ENCODE data around the gene HAPSTR1. TPM values are rescaled to one million over a fixed set of nuclear protein-coding genes. Genes with fewer than 3 reads are reported as not detected.

HAPSTR1 gene
- total RNA-seq, 1 donor from 2014 or later = 143 TPM

DNA sequence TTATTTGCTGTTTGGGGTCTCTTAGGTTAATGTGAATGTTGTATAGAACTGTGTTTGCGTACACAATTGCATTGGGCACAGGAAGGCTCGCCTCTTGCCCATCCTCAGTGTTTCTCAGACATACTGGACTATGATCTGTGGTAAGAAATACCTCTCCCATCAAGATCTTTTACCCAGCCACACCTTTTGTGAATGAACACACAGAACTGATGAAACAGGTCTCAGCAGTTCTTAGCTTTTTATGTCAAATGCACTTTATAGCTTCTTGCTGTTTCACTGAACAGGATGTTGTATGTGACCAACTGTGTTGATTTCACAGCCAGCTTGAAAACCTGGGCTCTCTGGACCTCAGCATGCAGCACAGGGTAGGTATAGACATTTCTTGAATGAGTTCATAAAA lies 31.5 kb downstream of the HAPSTR1 start:
- H3K4me1 Mint-ChIP-seq (ENCODE audit: low read depth, unreplicated experiment) = peaks cover 11% of the 10 kb centered on the region
- TF ChIP-seq, protein P1, sequence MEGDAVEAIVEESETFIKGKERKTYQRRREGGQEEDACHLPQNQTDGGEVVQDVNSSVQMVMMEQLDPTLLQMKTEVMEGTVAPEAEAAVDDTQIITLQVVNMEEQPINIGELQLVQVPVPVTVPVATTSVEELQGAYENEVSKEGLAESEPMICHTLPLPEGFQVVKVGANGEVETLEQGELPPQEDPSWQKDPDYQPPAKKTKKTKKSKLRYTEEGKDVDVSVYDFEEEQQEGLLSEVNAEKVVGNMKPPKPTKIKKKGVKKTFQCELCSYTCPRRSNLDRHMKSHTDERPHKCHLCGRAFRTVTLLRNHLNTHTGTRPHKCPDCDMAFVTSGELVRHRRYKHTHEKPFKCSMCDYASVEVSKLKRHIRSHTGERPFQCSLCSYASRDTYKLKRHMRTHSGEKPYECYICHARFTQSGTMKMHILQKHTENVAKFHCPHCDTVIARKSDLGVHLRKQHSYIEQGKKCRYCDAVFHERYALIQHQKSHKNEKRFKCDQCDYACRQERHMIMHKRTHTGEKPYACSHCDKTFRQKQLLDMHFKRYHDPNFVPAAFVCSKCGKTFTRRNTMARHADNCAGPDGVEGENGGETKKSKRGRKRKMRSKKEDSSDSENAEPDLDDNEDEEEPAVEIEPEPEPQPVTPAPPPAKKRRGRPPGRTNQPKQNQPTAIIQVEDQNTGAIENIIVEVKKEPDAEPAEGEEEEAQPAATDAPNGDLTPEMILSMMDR (IDR thresholded peaks at IDR 0.05; ENCODE audit: partially characterized antibody, unreplicated experiment) = no peak
- no peak overlapping the region for H3K27ac Mint-ChIP-seq (ENCODE audit: unreplicated experiment)
- no peaks in the 10 kb centered on the region for H3K36me3 Mint-ChIP-seq (ENCODE audit: unreplicated experiment)
- no peaks in the 10 kb centered on the region for H3K27me3 Mint-ChIP-seq (ENCODE audit: unreplicated experiment)
- H3K4me3 Mint-ChIP-seq (ENCODE audit: unreplicated experiment) = no peak overlapping the region
- H3K9me3 Mint-ChIP-seq (ENCODE audit: unreplicated experiment) = peaks cover 1% of the 10 kb centered on the region
- DNase-seq = no peak

DNA sequence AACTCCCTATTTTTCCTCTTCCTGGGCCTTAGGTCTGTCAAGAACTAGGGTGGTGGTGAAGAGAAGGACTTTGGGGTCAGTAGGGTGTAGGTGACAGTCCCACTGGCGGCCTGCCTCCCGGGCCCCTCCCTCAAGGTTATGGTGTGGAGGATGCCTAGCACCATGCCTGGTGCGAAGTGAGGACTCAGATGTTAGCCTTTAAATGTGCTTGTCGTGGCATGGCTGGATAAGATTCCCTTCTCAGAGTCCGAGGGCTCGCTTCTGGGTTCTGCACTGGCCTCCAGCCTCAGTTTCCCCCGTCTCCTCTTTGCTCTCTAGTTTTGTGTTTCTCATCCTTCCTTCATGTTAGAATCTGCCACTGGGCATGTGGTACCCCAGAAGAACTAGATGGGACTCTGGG lies 32.0 kb downstream of the HAPSTR1 start:
- peaks cover 11% of the 10 kb centered on the region for H3K4me1 Mint-ChIP-seq (ENCODE audit: low read depth, unreplicated experiment)
- DNase-seq = no peak
- no peak overlapping the region for H3K4me3 Mint-ChIP-seq (ENCODE audit: unreplicated experiment)
- H3K9me3 Mint-ChIP-seq (ENCODE audit: unreplicated experiment) = peaks cover 1% of the 10 kb centered on the region
- H3K27me3 Mint-ChIP-seq (ENCODE audit: unreplicated experiment) = no peaks in the 10 kb centered on the region
- H3K36me3 Mint-ChIP-seq (ENCODE audit: unreplicated experiment) = no peaks in the 10 kb centered on the region
- no peak overlapping the region for H3K27ac Mint-ChIP-seq (ENCODE audit: unreplicated experiment)
- TF ChIP-seq, protein P1 (IDR thresholded peaks at IDR 0.05; ENCODE audit: partially characterized antibody, unreplicated experiment) = no peak

DNA sequence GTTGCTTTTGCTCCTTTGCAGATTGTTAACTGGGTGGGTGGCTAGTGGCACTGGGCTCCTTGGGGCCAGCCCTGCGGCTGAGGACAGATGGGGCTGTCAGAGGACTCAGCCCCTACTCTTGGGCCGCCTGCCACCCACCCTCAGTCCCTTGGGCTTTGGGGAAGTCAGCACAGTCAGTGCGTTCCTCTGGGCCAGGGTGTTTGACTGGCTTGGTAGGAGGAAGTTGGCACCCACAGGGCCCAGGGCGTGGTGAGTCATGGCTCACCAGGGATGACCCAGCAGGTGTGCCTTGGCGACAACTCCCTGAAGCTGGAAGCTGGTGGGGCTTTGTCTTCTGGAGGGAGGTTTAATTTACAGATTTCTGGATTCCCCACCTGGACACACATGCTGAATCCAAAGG lies 32.4 kb downstream of the HAPSTR1 start:
- no peak overlapping the region for H3K27ac Mint-ChIP-seq (ENCODE audit: unreplicated experiment)
- no peaks in the 10 kb centered on the region for H3K36me3 Mint-ChIP-seq (ENCODE audit: unreplicated experiment)
- H3K27me3 Mint-ChIP-seq (ENCODE audit: unreplicated experiment) = no peaks in the 10 kb centered on the region
- H3K4me1 Mint-ChIP-seq (ENCODE audit: low read depth, unreplicated experiment) = peaks cover 11% of the 10 kb centered on the region
- no peak overlapping the region for H3K4me3 Mint-ChIP-seq (ENCODE audit: unreplicated experiment)
- no peak for DNase-seq
- H3K9me3 Mint-ChIP-seq (ENCODE audit: unreplicated experiment) = peaks cover 1% of the 10 kb centered on the region
- TF ChIP-seq, protein P1 (IDR thresholded peaks at IDR 0.05; ENCODE audit: partially characterized antibody, unreplicated experiment) = no peak

DNA sequence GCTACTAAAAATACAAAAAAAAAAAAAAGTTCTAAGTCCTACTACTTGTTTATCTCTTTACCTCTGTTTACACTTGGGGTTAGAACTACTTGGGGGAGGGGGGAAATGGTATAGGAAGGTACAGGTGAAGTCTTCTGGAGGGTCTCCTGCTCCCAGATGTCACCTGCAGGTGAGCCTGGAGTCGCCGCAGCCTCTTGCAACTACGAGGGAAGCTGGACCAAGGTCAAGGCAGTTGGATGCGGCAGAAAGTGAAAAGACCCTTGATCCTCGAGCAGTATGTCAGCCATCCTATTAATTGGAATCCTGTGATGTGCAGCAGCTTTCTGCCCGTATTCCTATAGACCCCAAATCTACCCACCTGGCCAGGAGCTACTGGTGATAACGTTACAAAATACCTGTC lies 33.0 kb downstream of the HAPSTR1 start:
- no peak overlapping the region for H3K27ac Mint-ChIP-seq (ENCODE audit: unreplicated experiment)
- TF ChIP-seq, protein P1 (IDR thresholded peaks at IDR 0.05; ENCODE audit: partially characterized antibody, unreplicated experiment) = no peak
- peaks cover 1% of the 10 kb centered on the region for H3K9me3 Mint-ChIP-seq (ENCODE audit: unreplicated experiment)
- H3K36me3 Mint-ChIP-seq (ENCODE audit: unreplicated experiment) = no peaks in the 10 kb centered on the region
- H3K4me1 Mint-ChIP-seq (ENCODE audit: low read depth, unreplicated experiment) = peaks cover 11% of the 10 kb centered on the region
- no peaks in the 10 kb centered on the region for H3K27me3 Mint-ChIP-seq (ENCODE audit: unreplicated experiment)
- no peak overlapping the region for H3K4me3 Mint-ChIP-seq (ENCODE audit: unreplicated experiment)
- no peak for DNase-seq

DNA sequence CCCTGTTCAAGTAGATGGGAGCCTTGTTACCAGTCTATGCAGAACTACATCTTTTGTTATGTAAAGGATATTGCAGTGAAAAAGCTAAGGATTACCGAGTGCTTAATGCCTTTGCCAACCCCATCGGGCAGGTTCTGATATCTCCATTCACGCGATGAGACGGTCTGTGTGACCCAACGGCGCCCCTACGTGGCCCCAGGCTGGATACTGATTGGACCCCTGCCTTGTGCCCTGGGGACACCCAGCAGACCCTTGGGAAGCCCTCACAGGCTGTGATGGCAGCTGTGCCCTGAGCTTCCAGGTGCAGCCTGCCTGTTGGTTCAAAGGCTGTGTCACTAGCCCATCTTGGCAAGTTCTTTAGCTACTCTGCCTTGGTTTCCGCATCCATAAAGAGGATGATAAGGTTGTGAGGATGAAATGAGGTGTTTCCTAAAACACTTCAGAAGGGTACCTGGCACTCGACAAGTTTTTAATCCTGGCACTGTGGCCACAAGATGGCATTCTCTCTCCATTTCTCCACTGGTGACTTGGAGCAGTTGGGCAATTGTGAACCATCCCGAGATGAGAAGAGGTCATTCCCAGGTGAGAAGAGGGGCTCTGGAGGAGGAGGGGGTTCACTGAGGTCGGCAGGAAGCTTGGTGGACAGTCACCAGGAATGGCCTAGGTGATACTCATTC lies 33.6 kb downstream of the HAPSTR1 start:
- H3K27ac Mint-ChIP-seq (ENCODE audit: unreplicated experiment) = no peak overlapping the region
- DNase-seq = no peak
- H3K9me3 Mint-ChIP-seq (ENCODE audit: unreplicated experiment) = no peaks in the 10 kb centered on the region
- no peaks in the 10 kb centered on the region for H3K27me3 Mint-ChIP-seq (ENCODE audit: unreplicated experiment)
- no peaks in the 10 kb centered on the region for H3K36me3 Mint-ChIP-seq (ENCODE audit: unreplicated experiment)
- H3K4me1 Mint-ChIP-seq (ENCODE audit: low read depth, unreplicated experiment) = peaks cover 11% of the 10 kb centered on the region
- no peak overlapping the region for H3K4me3 Mint-ChIP-seq (ENCODE audit: unreplicated experiment)
- TF ChIP-seq, protein P1 (IDR thresholded peaks at IDR 0.05; ENCODE audit: partially characterized antibody, unreplicated experiment) = no peak

Data from glutamatergic neuron (in vitro differentiated cells).